Neural progenitor cell (in vitro differentiated cells): Measurements from ENCODE around the gene GFY. TPM values are rescaled to one million over a fixed set of nuclear protein-coding genes. Genes with fewer than 3 reads are reported as not detected.

Experiments
- DNase-seq: peaks from one replicate; pipeline ENCODE4 v3.0.0-alpha.2; 2016; ENCODE audit warnings: low spot score
- H2AFZ ChIP-seq: fragments of 200-600 bp; sonication (generic); replicated peaks from 2 replicates; pipeline ENCODE4 v1.6.1; 2016; ENCODE audit warnings: antibody characterized with exemption
- H3F3A ChIP-seq: fragments of 200-600 bp; sonication (generic); 2 replicates; pipeline ENCODE4 v1.6.1; 2016; ENCODE audit warnings: antibody characterized with exemption, low read depth
- H3K27ac ChIP-seq: fragments of 200-600 bp; sonication (generic); 2 replicates; pipeline ENCODE4 v1.5.1; 2016; ENCODE audit warnings: mild to moderate bottlenecking
- H3K27me3 ChIP-seq: fragments of 200-600 bp; sonication (generic); 2 replicates; pipeline ENCODE4 v1.6.1; 2016; ENCODE audit warnings: mild to moderate bottlenecking, moderate library complexity
- H3K36me3 ChIP-seq: fragments of 200-600 bp; sonication (generic); 2 replicates; pipeline ENCODE4 v1.5.1; 2016
- H3K4me1 ChIP-seq: fragments of 200-600 bp; sonication (generic); 2 replicates; pipeline ENCODE4 v1.6.1; 2016; ENCODE audit warnings: mixed run types
- H3K4me2 ChIP-seq: fragments of 200-600 bp; sonication (generic); 2 replicates; pipeline ENCODE4 v1.6.1; 2016
- H3K4me3 ChIP-seq: fragments of 200-600 bp; sonication (generic); 2 replicates; pipeline ENCODE4 v1.5.1; 2016
- H3K79me2 ChIP-seq: fragments of 200-600 bp; sonication (generic); 2 replicates; pipeline ENCODE4 v1.6.1; 2016; ENCODE audit warnings: low read depth
- H3K9ac ChIP-seq: fragments of 200-600 bp; sonication (generic); 2 replicates; pipeline ENCODE4 v1.6.1; 2016
- H3K9me3 ChIP-seq: fragments of 200-600 bp; sonication (generic); 2 replicates; pipeline ENCODE4 v1.5.1; 2016; ENCODE audit warnings: low read depth
- H4K20me1 ChIP-seq: fragments of 200-600 bp; sonication (generic); 2 replicates; pipeline ENCODE4 v1.6.1; 2016; ENCODE audit warnings: low read depth
- H3K27ac Mint-ChIP-seq: 3 replicates; pipeline ENCODE4 v1.8.0; 2021; ENCODE audit warnings: mixed read lengths
- H3K27me3 Mint-ChIP-seq: 2 replicates; pipeline ENCODE4 v1.8.0; 2022; ENCODE audit warnings: low read depth, mild to moderate bottlenecking, inconsistent platforms, moderate library complexity, mixed read lengths; ENCODE audit not compliant: insufficient read depth
- H3K36me3 Mint-ChIP-seq: 3 replicates; pipeline ENCODE4 v1.8.0; 2021; ENCODE audit warnings: mixed read lengths
- H3K4me1 Mint-ChIP-seq: 3 replicates; pipeline ENCODE4 v1.8.0; 2021; ENCODE audit warnings: mixed read lengths
- H3K4me3 Mint-ChIP-seq: 3 replicates; pipeline ENCODE4 v1.8.0; 2021; ENCODE audit warnings: mild to moderate bottlenecking, moderate library complexity, mixed read lengths
- H3K9me3 Mint-ChIP-seq: 3 replicates; pipeline ENCODE4 v1.8.0; 2020; ENCODE audit warnings: mixed read lengths
- EZH2 ChIP-seq: fragments of 200-600 bp; sonication (generic); IDR thresholded peaks from 2 replicates; pipeline ENCODE4 v1.6.1; 2017; ENCODE audit warnings: antibody characterized with exemption, mild to moderate bottlenecking, moderate library complexity
- EZH2phosphoT487 ChIP-seq: fragments of 200-600 bp; sonication (generic); IDR thresholded peaks from 2 replicates; pipeline ENCODE4 v1.6.1; 2017; ENCODE audit warnings: antibody characterized with exemption
- total RNA-seq: library from RNA; depleted of rRNA; stranded (reverse); fragments of >200 nt; gene quantifications from 2 replicates; pipeline ENCODE4 v1.2.3, GENCODE V29; 2015; ENCODE audit warnings: low replicate concordance
- TF ChIP-seq, protein P1 (sequence below): fragments of 200-600 bp; sonication (generic); IDR thresholded peaks from 2 replicates; pipeline ENCODE4 v1.5.1; 2017; ENCODE audit warnings: antibody characterized with exemption, mild to moderate bottlenecking

The GFY gene
- total RNA-seq, 1 donor from 2014 or later: not detected

DNA sequence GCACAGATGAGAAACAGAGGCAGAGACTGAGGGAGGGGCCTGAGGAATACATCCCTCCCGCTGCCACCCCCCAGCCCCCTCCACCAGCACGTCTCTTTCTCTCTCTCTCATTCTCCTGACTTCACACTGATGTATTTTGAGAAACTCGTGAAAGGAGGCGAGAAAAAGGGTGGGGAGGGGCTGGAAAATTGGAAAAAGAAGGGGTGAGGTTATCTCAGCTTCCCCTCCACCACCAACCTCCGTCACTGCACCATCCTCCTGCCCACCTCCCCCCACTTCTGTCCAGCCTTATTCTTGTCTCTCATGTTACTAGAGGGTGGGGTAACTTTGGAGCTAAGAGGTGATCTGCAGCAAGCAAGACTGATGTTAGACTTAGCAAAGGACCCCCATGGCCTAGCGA, 14.6 kb downstream of the GFY start:
- peaks cover 48% of the 10 kb centered on the region for H3F3A ChIP-seq
- peaks cover 78% of the 10 kb centered on the region for H3K27me3 ChIP-seq
- no peak for DNase-seq
- Mint-ChIP-seq H3K27me3 (peaks cover 72% of the 10 kb centered on the region), H3K9me3 (no peaks in the 10 kb centered on the region), H3K27ac (no peak overlapping the region), H3K4me3 (peak overlapping the region; percentile 80), H3K36me3 (no peaks in the 10 kb centered on the region), H3K4me1 (peaks cover 25% of the 10 kb centered on the region)
- no peaks in the 10 kb centered on the region for H3K36me3 ChIP-seq
- H3K9ac ChIP-seq: no peak overlapping the region
- no peak overlapping the region for H3K4me3 ChIP-seq
- H2AFZ ChIP-seq: no peak overlapping the region
- H3K9me3 ChIP-seq: no peaks in the 10 kb centered on the region
- no peak overlapping the region for H3K27ac ChIP-seq
- no peak overlapping the region for H3K4me2 ChIP-seq
- H3K79me2 ChIP-seq: no peaks in the 10 kb centered on the region
- peaks cover 6% of the 10 kb centered on the region for H4K20me1 ChIP-seq
- TF ChIP-seq EZH2phosphoT487 (no peak), EZH2 (no peak)
- TF ChIP-seq, protein P1, sequence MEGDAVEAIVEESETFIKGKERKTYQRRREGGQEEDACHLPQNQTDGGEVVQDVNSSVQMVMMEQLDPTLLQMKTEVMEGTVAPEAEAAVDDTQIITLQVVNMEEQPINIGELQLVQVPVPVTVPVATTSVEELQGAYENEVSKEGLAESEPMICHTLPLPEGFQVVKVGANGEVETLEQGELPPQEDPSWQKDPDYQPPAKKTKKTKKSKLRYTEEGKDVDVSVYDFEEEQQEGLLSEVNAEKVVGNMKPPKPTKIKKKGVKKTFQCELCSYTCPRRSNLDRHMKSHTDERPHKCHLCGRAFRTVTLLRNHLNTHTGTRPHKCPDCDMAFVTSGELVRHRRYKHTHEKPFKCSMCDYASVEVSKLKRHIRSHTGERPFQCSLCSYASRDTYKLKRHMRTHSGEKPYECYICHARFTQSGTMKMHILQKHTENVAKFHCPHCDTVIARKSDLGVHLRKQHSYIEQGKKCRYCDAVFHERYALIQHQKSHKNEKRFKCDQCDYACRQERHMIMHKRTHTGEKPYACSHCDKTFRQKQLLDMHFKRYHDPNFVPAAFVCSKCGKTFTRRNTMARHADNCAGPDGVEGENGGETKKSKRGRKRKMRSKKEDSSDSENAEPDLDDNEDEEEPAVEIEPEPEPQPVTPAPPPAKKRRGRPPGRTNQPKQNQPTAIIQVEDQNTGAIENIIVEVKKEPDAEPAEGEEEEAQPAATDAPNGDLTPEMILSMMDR: no peak
- peaks cover 8% of the 10 kb centered on the region for H3K4me1 ChIP-seq

DNA sequence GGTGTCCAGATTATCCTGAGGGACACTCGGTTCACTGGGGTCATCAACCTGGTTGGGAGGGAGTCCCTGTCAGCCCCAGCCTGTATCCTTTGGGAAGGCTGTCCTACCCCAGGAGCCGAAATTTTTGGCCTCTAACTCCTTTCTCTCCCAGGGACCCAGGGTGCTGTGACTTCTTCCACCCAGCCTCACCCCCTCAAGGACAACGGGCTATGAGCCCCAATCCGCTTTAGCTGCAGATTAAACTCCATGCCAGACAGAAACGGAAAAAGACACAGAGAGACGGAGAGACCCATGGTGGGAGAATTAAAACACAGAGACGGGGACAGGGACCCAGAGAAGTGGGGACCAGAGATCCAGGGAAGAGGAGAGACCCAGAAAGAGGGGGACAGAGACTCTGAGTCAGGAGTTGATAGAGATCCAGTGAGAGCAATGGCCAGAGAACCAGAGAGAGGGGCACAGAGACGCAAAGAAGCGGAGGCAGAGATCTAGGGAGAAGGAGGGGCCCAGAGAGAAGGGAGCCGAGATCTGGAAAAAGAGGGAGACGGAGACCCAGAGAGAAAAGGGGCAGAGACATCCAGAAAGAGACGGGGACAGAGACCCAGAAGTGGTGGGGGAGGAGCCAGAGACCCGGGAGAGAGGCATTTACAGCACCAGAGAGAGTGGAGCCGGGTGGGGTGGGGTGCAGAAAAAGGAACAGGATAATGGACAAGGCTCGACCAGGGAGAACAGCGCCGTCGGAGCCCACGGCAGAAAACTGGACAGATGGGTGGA, 15.4 kb downstream of the GFY start:
- Histone ChIP-seq H3K4me1 (peaks cover 8% of the 10 kb centered on the region), H3K27me3 (peaks cover 71% of the 10 kb centered on the region), H4K20me1 (peaks cover 6% of the 10 kb centered on the region), H3K9ac (no peak overlapping the region), H3F3A (peaks cover 46% of the 10 kb centered on the region), H3K4me3 (peak overlapping the region; percentile 43), H2AFZ (no peak overlapping the region), H3K36me3 (no peaks in the 10 kb centered on the region), H3K4me2 (peak overlapping the region; percentile 77), H3K9me3 (no peaks in the 10 kb centered on the region), H3K79me2 (no peaks in the 10 kb centered on the region), H3K27ac (no peak overlapping the region)
- H3K27ac Mint-ChIP-seq: no peak overlapping the region
- DNase-seq: no peak
- H3K4me3 Mint-ChIP-seq: peak overlapping the region; percentile 80
- H3K36me3 Mint-ChIP-seq: no peaks in the 10 kb centered on the region
- H3K4me1 Mint-ChIP-seq: peaks cover 22% of the 10 kb centered on the region
- H3K9me3 Mint-ChIP-seq: no peaks in the 10 kb centered on the region
- peak; percentile 34 for TF ChIP-seq EZH2phosphoT487
- peak; percentile 54 for TF ChIP-seq EZH2
- TF ChIP-seq, protein P1: no peak
- H3K27me3 Mint-ChIP-seq: peaks cover 69% of the 10 kb centered on the region

DNA sequence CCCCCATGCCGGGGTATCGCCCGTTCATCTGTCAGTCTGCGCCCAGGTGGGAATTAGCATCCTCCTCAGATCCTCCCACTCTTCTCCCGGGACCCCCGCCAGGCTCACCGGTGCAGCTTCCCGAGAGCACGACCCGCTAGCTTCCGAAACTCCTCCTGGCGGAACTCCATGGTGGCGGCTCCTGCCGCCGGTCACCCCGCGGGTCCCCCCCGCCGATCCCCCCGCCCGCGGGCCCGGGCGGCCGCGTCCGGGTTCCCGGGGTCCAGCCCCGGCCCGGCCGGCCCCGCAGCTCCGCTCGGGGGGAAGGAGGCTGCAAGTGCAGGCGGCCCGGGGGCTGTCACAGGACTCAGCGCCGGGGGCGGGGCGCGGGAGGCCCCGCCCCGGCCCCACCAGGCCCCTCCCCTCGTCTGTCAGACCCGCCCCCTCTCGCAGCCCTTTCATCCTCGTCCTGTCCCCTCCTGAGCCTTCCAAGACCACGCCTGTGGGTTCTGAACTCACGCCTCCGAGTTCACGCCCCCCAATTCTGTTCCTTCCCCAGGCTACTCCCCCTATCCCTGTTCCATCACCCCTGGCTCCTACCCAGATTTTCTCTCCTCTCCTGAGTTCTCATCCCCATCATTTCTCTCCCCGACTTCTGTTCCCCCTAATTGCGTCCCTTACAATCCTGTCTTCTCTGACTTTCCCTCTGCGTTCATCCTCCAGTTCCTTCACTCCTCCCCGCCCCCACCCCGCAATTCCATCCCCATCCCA, 16.2 kb downstream of the GFY start, which contains the start of gene SLC17A7:
TSS of gene SLC17A7 (minus strand) at position 318 of the 750 bp plus-strand sequence. CDS start at position 170, 148 bp downstream.
- Histone ChIP-seq H3F3A (peaks cover 43% of the 10 kb centered on the region), H3K27ac (no peak within 1 kb of the TSS), H2AFZ (peak within 1 kb of the TSS; percentile 31), H3K79me2 (no peaks in the 10 kb centered on the region), H3K9me3 (no peaks in the 10 kb centered on the region), H3K4me1 (peaks cover 8% of the 10 kb centered on the region), H3K27me3 (peaks cover 63% of the 10 kb centered on the region), H3K4me2 (peak within 1 kb of the TSS; percentile 77), H3K36me3 (no peaks in the 10 kb centered on the region), H3K9ac (no peak within 1 kb of the TSS), H3K4me3 (peak within 1 kb of the TSS; percentile 43), H4K20me1 (peaks cover 6% of the 10 kb centered on the region)
- Mint-ChIP-seq H3K9me3 (no peaks in the 10 kb centered on the region), H3K4me1 (peaks cover 18% of the 10 kb centered on the region), H3K4me3 (peak within 1 kb of the TSS; percentile 85), H3K27me3 (peaks cover 62% of the 10 kb centered on the region), H3K27ac (no peak within 1 kb of the TSS), H3K36me3 (no peaks in the 10 kb centered on the region)
- DNase-seq: peak; percentile 86
- TF ChIP-seq EZH2phosphoT487 (no peak), EZH2 (peak; percentile 5)
- TF ChIP-seq, protein P1: no peak
